GM10248 (cell line): ENCODE results near the gene CHD9NB.

Experiments used
- CTCF ChIA-PET: fragments of 300-600 bp; sonication (Branson Sonifier 250); formaldehyde crosslinking; extraction: SDS; loops from one replicate; lab custom pipeline; 2021; ENCODE audit warnings: antibody characterized with exemption; lab: Yijun Ruan, JAX
- POLR2A ChIA-PET: fragments of 350-650 bp; sonication (Branson Sonifier 250); formaldehyde crosslinking; extraction: SDS; loops from one replicate; lab custom pipeline; 2020; ENCODE audit warnings: antibody characterized with exemption; lab: Yijun Ruan, JAX
- DNase-seq: peaks from one replicate; pipeline ENCODE4 v3.0.0; 2012; ENCODE audit errors: extremely low spot score
- TF ChIP-seq, protein P1 (sequence below): IDR thresholded peaks from 2 replicates; pipeline ENCODE4 v1.5.1; 2012; ENCODE audit warnings: mild to moderate bottlenecking, low read depth; ENCODE audit errors: extremely low read depth, missing control alignments, control extremely low read depth

CHD9NB gene

DNA sequence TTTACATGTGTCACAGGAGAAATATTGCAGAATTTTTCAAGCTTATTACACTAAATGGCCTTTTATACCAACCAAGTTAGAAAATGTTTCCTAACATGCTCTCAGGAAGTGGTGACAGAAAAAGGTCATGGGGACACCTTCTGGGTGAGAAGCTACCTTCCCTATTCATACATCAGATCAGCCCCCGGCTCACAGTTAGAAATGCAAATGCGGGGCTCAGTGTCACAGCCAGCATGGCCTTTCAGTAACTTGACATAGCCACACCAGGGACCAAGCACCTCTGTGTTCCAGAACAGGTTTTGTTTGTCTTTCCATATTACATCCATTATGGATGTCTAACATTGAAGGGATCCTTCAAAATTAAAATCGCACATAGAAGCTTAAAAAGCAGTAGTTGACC lies 59.5 kb downstream of the CHD9NB start:
- ChIA-PET POLR2A (no interaction called here), CTCF (no interaction called here)

DNA sequence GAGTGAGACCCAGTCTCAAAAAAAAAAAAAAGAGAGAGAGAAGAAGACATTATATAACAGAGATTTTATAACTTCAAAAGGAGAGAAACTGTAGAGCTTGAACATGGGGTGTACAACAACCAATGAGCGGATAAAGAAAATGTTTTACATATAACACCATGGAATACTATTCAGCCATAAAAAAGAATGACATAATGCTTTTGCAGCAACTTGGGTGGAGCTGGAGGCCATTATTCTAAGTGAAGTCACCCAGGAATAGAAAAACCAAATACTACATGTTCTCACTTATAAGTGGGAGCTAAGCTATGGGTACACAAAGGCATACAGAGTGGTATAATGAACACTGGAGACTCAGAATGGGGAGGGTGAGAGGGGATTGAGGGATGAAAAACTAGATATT lies 61.1 kb downstream of the CHD9NB start:
- ChIA-PET CTCF (interaction anchor here (2.3 kb wide), 1 partner anchor 14 kb away, joined by 7 read pairs; no protein-coding TSS in a partner anchor), POLR2A (no interaction called here)
- TF ChIP-seq, protein P1, sequence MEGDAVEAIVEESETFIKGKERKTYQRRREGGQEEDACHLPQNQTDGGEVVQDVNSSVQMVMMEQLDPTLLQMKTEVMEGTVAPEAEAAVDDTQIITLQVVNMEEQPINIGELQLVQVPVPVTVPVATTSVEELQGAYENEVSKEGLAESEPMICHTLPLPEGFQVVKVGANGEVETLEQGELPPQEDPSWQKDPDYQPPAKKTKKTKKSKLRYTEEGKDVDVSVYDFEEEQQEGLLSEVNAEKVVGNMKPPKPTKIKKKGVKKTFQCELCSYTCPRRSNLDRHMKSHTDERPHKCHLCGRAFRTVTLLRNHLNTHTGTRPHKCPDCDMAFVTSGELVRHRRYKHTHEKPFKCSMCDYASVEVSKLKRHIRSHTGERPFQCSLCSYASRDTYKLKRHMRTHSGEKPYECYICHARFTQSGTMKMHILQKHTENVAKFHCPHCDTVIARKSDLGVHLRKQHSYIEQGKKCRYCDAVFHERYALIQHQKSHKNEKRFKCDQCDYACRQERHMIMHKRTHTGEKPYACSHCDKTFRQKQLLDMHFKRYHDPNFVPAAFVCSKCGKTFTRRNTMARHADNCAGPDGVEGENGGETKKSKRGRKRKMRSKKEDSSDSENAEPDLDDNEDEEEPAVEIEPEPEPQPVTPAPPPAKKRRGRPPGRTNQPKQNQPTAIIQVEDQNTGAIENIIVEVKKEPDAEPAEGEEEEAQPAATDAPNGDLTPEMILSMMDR = no peak
- no peak for DNase-seq

More for the DNA sequence above, 59.5 kb downstream of the CHD9NB start:
- TF ChIP-seq, protein P1 = no peak
- DNase-seq = no peak
